IMR-90 (cell line): Measurements from ENCODE around the gene DSCAML1. TPM values are rescaled to one million over a fixed set of nuclear protein-coding genes. Genes with fewer than 3 reads are reported as not detected.

Source experiments
- ATAC-seq: fragments of 200-7000 bp; cut with Tn5 transposase; 2 replicates; pipeline ENCODE4 v1.9.1; 2020; ENCODE audit warnings: low read depth, mild to moderate bottlenecking, moderate library complexity
- BruUV-seq: library from RNA; stranded (reverse); fragments of 400-500 nt; replicated peaks from 2 replicates; lab custom pipeline; 2021; lab: Mats Ljungman, UMichigan
- CTCF ChIA-PET: fragments of 300-600 bp; formaldehyde crosslinking; extraction: SDS; loops from one replicate; lab custom pipeline; 2021; ENCODE audit warnings: antibody characterized with exemption; lab: Yijun Ruan, JAX
- POLR2A ChIA-PET: fragments of 300-600 bp; sonication (Branson Sonifier 250); formaldehyde crosslinking; loops from one replicate; lab custom pipeline; 2022; ENCODE audit warnings: antibody characterized with exemption; ENCODE audit not compliant: unreplicated experiment; lab: Charles Lee
- DNase-seq: peaks from one replicate; pipeline ENCODE4 v3.0.0; 2013
- H2AFZ ChIP-seq: replicated peaks from 2 replicates; pipeline ENCODE3; 2013; ENCODE audit warnings: low read length, mild to moderate bottlenecking; ENCODE audit not compliant: poor library complexity
- H2AK5ac ChIP-seq: 2 replicates; pipeline ENCODE4 v1.6.1; 2013; ENCODE audit warnings: low read depth, low read length, inconsistent platforms
- H2AK9ac ChIP-seq: replicated peaks from 2 replicates; pipeline ENCODE3; 2013; ENCODE audit warnings: mild to moderate bottlenecking, low read depth, low read length, moderate library complexity; ENCODE audit not compliant: poor library complexity
- H2BK120ac ChIP-seq: 2 replicates; pipeline ENCODE4 v1.6.1; 2013; ENCODE audit warnings: low read depth, low read length, inconsistent platforms
- H2BK15ac ChIP-seq: 3 replicates; pipeline ENCODE4 v1.6.1; 2013; ENCODE audit warnings: low read depth, low read length, inconsistent platforms
- H2BK20ac ChIP-seq: 2 replicates; pipeline ENCODE4 v1.6.1; 2013; ENCODE audit warnings: low read depth, mild to moderate bottlenecking, inconsistent platforms, low read length, moderate library complexity
- H2BK5ac ChIP-seq: 2 replicates; pipeline ENCODE4 v1.6.1; 2013; ENCODE audit warnings: mild to moderate bottlenecking, low read depth, low read length, inconsistent platforms; ENCODE audit not compliant: poor library complexity, severe bottlenecking
- H3K14ac ChIP-seq: replicated peaks from 2 replicates; pipeline ENCODE4 v1.6.1; 2013; ENCODE audit warnings: low read depth, low read length, inconsistent platforms
- H3K18ac ChIP-seq: 2 replicates; pipeline ENCODE4 v1.6.1; 2013; ENCODE audit warnings: low read depth, low read length, control low read depth
- H3K23ac ChIP-seq: 2 replicates; pipeline ENCODE4 v1.6.1; 2013; ENCODE audit warnings: low read depth, low read length, inconsistent platforms
- H3K27ac ChIP-seq: 2 replicates; pipeline ENCODE4 v1.5.1; 2013; ENCODE audit warnings: mild to moderate bottlenecking, control low read depth, low read length; ENCODE audit not compliant: insufficient read depth
- H3K27me3 ChIP-seq: 2 replicates; pipeline ENCODE4 v1.6.1; 2013; ENCODE audit warnings: low read length; ENCODE audit not compliant: control insufficient read depth, insufficient read depth
- H3K36me3 ChIP-seq: 2 replicates; pipeline ENCODE4 v1.6.1; 2013; ENCODE audit warnings: low read length, mixed read lengths; ENCODE audit not compliant: control insufficient read depth, insufficient read depth
- H3K4ac ChIP-seq: 2 replicates; pipeline ENCODE4 v1.6.1; 2013; ENCODE audit warnings: low read depth, low read length, inconsistent platforms
- H3K4me1 ChIP-seq: 2 replicates; pipeline ENCODE4 v1.6.1; 2013; ENCODE audit warnings: low read length, mixed read lengths; ENCODE audit not compliant: control insufficient read depth, insufficient read depth
- H3K4me2 ChIP-seq: 2 replicates; pipeline ENCODE4 v1.6.1; 2013; ENCODE audit warnings: low read depth, mild to moderate bottlenecking, control low read depth, low read length, moderate library complexity
- H3K4me3 ChIP-seq: 2 replicates; pipeline ENCODE4 v1.5.1; 2013; ENCODE audit warnings: low read depth, mild to moderate bottlenecking, control low read depth, low read length, moderate library complexity; ENCODE audit not compliant: insufficient read depth
- H3K56ac ChIP-seq: 2 replicates; pipeline ENCODE4 v1.6.1; 2013; ENCODE audit warnings: low read length, inconsistent platforms; ENCODE audit not compliant: insufficient read depth; ENCODE audit errors: extremely low read depth
- H3K79me1 ChIP-seq, 2 experiments: 2 replicates each; pipeline ENCODE4 v1.6.1; 2013; ENCODE audit warnings: low read length in 2 of 2, inconsistent platforms in 1 of 2, low read depth in 1 of 2
- H3K9ac ChIP-seq: 2 replicates; pipeline ENCODE4 v1.6.1; 2013; ENCODE audit warnings: low read depth, low read length, control low read depth
- H3K9me1 ChIP-seq: 2 replicates; pipeline ENCODE4 v1.6.1; 2013; ENCODE audit warnings: low read length, inconsistent platforms; ENCODE audit not compliant: insufficient read depth
- H3K9me3 ChIP-seq: 2 replicates; pipeline ENCODE4 v1.6.1; 2013; ENCODE audit warnings: low read length; ENCODE audit not compliant: control insufficient read depth, insufficient read depth
- H4K20me1 ChIP-seq: 2 replicates; pipeline ENCODE4 v1.6.1; 2013; ENCODE audit warnings: low read length, inconsistent platforms; ENCODE audit not compliant: insufficient read depth
- H4K5ac ChIP-seq: 2 replicates; pipeline ENCODE4 v1.6.1; 2013; ENCODE audit warnings: mild to moderate bottlenecking, low read depth, low read length, control low read depth
- H4K8ac ChIP-seq, 2 experiments: 2 replicates each; pipeline ENCODE4 v1.6.1; 2013; ENCODE audit warnings: low read depth in 2 of 2, low read length in 2 of 2, control low read depth in 1 of 2, inconsistent platforms in 1 of 2
- H4K91ac ChIP-seq: 2 replicates; pipeline ENCODE4 v1.6.1; 2013; ENCODE audit warnings: low read depth, low read length, inconsistent platforms; ENCODE audit not compliant: insufficient read depth
- CHD1 ChIP-seq: IDR thresholded peaks from 2 replicates; pipeline ENCODE4 v1.6.1; 2012; ENCODE audit warnings: low read depth, low read length, improper control_type of control experiment
- WGBS, 2 experiments: methylation state at CpG; one replicate each; pipeline versions ENCODE4 v1.1.5 to v1.1.7; 2013; ENCODE audit warnings: missing lambda C conversion rate in 2 of 2; ENCODE audit not compliant: insufficient read length in 1 of 2; ENCODE audit errors: extremely low coverage in 2 of 2; 5-methylcytosine and 5-hydroxymethylcytosine counted together
- dilution Hi-C: fragments of 300-500 bp; cut with HindIII; formaldehyde crosslinking; loops from one replicate; pipeline ENCODE4 v1.14.3; 2018; ENCODE audit warnings: low sequenced_read_pairs; ENCODE audit not compliant: unreplicated experiment
- in situ Hi-C: fragments of 300-500 bp; cut with MboI; formaldehyde crosslinking; loops from 3 replicates; pipeline ENCODE4 v1.14.3; 2019; ENCODE audit warnings: low sequenced_read_pairs, inconsistent platforms, mixed read lengths
- intact Hi-C: fragments of 100-400 bp; cut with micrococcal nuclease; formaldehyde crosslinking; loops from 2 replicates; pipeline ENCODE4 v1.10.0; 2022
- polyA plus RNA-seq, 3 experiments: library from polyadenylated mRNA; depleted of rRNA; stranded (reverse); fragments of >200 nt; gene quantifications; 2 replicates each; pipeline ENCODE4 v1.2.3, GENCODE V29; 2012; ENCODE audit warnings: low replicate concordance in 1 of 3
- total RNA-seq: library from RNA; depleted of rRNA; stranded (reverse); fragments of >200 nt; gene quantifications from 2 replicates; pipeline ENCODE4 v1.2.3, GENCODE V29; 2012

The DSCAML1 gene
- total and polyA plus RNA-seq, 2 of the 4 experiments (the other 2 are of a cell fraction) = not detected

DNA sequence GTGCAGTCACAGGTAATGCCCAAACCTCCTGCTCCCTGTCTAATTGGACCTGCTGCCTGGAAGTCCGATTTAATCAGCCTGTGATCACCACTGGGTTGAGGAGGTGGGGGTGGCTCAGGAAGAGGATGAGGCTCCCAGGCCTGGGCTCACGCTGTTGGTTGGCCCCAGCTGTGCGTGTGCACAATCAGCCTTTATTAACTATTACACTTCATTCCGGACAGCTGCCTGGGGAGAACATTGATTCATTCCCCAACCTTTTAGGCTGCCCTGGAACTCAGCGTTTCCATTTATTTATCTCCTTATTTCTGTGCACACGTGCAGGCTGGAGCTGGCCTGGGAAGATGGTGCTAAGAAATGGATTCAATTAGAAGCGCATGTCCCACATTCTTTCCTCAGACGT, 123.4 kb downstream of the DSCAML1 start:
- H3K4me2 ChIP-seq = no peak overlapping the region
- no peak overlapping the region for H2AK5ac ChIP-seq
- H3K36me3 ChIP-seq = no peaks in the 10 kb centered on the region
- no peak overlapping the region for H3K9ac ChIP-seq
- H3K27ac ChIP-seq = no peak overlapping the region
- in situ Hi-C loops (no loop called here), dilution Hi-C loops (no loop called here), intact Hi-C loops (no loop called here)
- no peak overlapping the region for H2BK120ac ChIP-seq
- H3K9me3 ChIP-seq = no peaks in the 10 kb centered on the region
- no TSS peak for BruUV-seq
- no peak overlapping the region for H3K4me3 ChIP-seq
- H3K27me3 ChIP-seq = peaks cover 25% of the 10 kb centered on the region
- H4K8ac ChIP-seq = no peak overlapping the region
- no peaks in the 10 kb centered on the region for H3K9me1 ChIP-seq
- no peak overlapping the region for H3K18ac ChIP-seq
- H4K91ac ChIP-seq = no peak overlapping the region
- H4K5ac ChIP-seq = no peak overlapping the region
- H3K79me1 ChIP-seq = no peaks in the 10 kb centered on the region
- POLR2A ChIA-PET = no interaction called here
- H2AFZ ChIP-seq = no peak overlapping the region
- no peak overlapping the region for H2AK9ac ChIP-seq
- H2BK20ac ChIP-seq = no peak overlapping the region
- H3K23ac ChIP-seq = no peak overlapping the region
- no peak overlapping the region for H2BK15ac ChIP-seq
- CTCF ChIA-PET = no interaction called here
- H4K20me1 ChIP-seq = no peaks in the 10 kb centered on the region
- ATAC-seq = no peak
- DNase-seq = no peak
- H3K14ac ChIP-seq = no peak overlapping the region
- no peak overlapping the region for H3K56ac ChIP-seq
- TF ChIP-seq CHD1 = no peak
- H3K4ac ChIP-seq = no peak overlapping the region
- no peaks in the 10 kb centered on the region for H3K4me1 ChIP-seq
- no CpG with 5 or more reads among the region's 8 CpGs for WGBS, 2 experiments
- H2BK5ac ChIP-seq = no peak overlapping the region
